Activated naive CD4-positive, alpha-beta T cell treated with anti-CD3 and anti-CD28 coated beads, Interleukin-2, amount 50 U/mL, for 24 hours (primary cell): ENCODE results near the gene ITSN1.
A peak's percentile ranks its signal among the peaks of the same experiment; 100 is the strongest.

Experiments used
- H3K27ac Mint-ChIP-seq: one replicate; pipeline ENCODE4 v1.8.0; 2021; ENCODE audit warnings: mild to moderate bottlenecking, mixed read lengths
- H3K27me3 Mint-ChIP-seq: one replicate; pipeline ENCODE4 v1.8.0; 2021; ENCODE audit warnings: mixed read lengths
- H3K36me3 Mint-ChIP-seq: one replicate; pipeline ENCODE4 v1.8.0; 2021; ENCODE audit warnings: mixed read lengths
- H3K4me1 Mint-ChIP-seq: one replicate; pipeline ENCODE4 v1.8.0; 2021; ENCODE audit warnings: mixed read lengths
- H3K4me3 Mint-ChIP-seq: one replicate; pipeline ENCODE4 v1.8.0; 2021; ENCODE audit warnings: mild to moderate bottlenecking, mixed read lengths
- H3K9me3 Mint-ChIP-seq: one replicate; pipeline ENCODE4 v1.8.0; 2021; ENCODE audit warnings: mixed read lengths

The ITSN1 gene

DNA sequence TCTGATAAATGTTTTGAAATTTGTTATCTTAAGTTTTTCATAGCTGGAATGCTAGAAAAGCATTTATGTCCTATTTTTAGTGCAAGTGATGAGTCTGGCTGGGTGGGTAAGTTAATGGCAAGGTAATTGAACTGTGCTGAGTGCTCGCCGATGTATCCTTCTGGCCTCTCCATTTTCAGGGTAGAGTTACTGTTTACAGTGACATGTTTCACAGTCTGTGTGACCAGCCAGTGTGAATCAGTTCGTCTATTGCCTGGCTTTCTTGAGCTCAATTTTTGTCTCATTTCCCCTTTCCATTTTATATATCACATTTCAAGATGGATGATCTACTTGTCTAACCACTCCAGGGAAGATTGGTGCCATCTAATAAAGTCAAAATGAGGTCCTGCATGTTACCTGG lies 44.1 kb downstream of the ITSN1 start:
- no peaks in the 10 kb centered on the region for H3K4me1 Mint-ChIP-seq
- H3K4me3 Mint-ChIP-seq = no peak overlapping the region
- H3K27ac Mint-ChIP-seq = no peak overlapping the region
- H3K9me3 Mint-ChIP-seq = no peaks in the 10 kb centered on the region
- H3K36me3 Mint-ChIP-seq = no peaks in the 10 kb centered on the region
- H3K27me3 Mint-ChIP-seq = peaks cover 1% of the 10 kb centered on the region

DNA sequence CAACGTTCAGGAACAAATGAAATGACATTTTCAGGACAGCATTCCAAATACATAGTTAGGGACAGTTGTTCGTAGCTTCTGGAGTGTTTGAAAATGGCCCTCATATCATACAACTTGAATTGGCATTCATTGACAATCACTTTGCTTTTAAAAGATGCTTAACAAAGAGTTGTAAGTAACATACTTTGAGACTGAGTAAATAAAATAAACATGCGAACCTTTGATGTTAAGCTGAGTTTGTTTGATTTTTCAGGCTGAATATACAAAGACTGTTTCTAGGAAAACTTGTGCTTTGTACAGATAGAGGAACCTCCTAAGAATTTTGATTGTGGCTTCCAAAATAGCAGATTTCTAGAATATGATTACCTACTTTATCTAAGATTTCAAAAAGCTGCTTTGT lies 45.3 kb downstream of the ITSN1 start:
- Mint-ChIP-seq H3K27ac (no peak overlapping the region), H3K9me3 (no peaks in the 10 kb centered on the region), H3K36me3 (no peaks in the 10 kb centered on the region), H3K4me3 (no peak overlapping the region), H3K4me1 (no peaks in the 10 kb centered on the region), H3K27me3 (peaks cover 1% of the 10 kb centered on the region)

DNA sequence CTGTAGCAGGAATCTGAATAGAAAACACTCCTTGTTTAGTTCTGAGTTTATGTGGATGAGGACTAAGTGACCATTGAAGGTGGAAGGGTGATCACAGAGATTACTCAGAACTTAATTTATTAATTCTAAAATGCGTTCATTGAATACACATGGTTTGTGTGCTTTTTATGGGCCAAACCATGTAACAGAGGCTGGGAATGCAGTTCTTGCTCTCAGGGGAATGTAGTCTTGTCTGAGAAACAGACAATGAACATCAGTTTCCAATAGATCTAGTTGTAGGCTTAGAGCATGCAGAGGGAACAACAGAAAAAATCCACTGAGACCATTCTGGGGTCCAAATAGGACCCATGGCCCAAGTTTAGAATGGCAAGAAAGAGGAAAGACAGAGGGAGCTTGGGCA lies 46.1 kb downstream of the ITSN1 start:
- no peaks in the 10 kb centered on the region for H3K36me3 Mint-ChIP-seq
- peaks cover 1% of the 10 kb centered on the region for H3K27me3 Mint-ChIP-seq
- H3K9me3 Mint-ChIP-seq = no peaks in the 10 kb centered on the region
- no peak overlapping the region for H3K27ac Mint-ChIP-seq
- no peaks in the 10 kb centered on the region for H3K4me1 Mint-ChIP-seq
- H3K4me3 Mint-ChIP-seq = no peak overlapping the region

DNA sequence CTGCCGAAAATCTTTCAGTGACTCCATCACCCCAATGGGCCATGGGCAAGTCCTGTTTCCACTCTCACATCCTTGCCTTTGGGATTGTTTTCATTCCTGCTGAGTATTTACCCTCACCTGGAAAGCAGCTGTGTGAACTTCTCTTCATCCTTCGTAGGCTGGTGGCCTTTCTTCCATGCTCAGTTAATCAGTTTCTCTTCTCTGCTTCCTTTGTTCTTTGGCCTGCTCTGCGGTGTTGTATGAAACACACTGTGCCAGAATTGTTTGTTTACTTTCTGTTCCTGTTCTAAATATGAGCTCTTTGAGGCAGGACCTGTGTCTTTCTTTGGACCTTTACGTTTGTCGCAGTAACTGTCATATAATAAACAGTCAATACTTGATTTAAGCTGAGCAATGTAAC lies 48.6 kb downstream of the ITSN1 start:
- Mint-ChIP-seq H3K9me3 (no peaks in the 10 kb centered on the region), H3K27me3 (no peaks in the 10 kb centered on the region), H3K27ac (no peak overlapping the region), H3K4me1 (no peaks in the 10 kb centered on the region), H3K4me3 (no peak overlapping the region), H3K36me3 (no peaks in the 10 kb centered on the region)

DNA sequence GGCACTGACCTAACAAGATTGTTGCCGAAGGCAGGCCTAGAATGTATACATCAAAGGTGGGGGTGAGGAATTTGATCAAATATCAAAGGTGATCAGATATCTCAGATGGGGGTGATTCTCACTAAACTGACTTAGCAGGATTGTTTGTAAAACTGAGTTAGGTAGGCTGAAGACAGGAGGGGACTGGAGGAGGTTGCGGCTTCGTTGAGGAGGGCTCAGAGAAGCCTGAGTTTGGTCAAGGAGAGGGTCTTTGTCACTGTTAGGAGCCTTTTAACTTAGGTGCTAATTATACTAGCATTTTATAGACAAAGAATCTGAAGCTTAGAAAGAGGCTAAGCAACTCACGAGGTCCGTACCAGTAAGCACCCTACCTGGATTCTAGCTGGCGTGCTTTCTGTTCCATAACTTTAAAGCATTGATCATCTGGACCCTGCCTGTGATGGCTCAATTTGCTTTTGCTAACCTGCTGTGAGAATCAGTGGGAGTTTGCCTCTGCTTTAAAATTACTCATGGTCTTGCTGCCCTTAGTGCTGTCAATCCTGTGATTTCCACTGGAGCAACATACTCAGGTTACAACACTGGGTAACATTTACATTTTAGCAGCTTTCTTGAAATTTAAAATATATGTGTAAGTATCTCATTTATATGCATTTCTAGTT lies 49.8 kb downstream of the ITSN1 start:
- Mint-ChIP-seq H3K4me1 (no peaks in the 10 kb centered on the region), H3K4me3 (no peak overlapping the region), H3K27ac (no peak overlapping the region), H3K36me3 (no peaks in the 10 kb centered on the region), H3K27me3 (no peaks in the 10 kb centered on the region), H3K9me3 (no peaks in the 10 kb centered on the region)

DNA sequence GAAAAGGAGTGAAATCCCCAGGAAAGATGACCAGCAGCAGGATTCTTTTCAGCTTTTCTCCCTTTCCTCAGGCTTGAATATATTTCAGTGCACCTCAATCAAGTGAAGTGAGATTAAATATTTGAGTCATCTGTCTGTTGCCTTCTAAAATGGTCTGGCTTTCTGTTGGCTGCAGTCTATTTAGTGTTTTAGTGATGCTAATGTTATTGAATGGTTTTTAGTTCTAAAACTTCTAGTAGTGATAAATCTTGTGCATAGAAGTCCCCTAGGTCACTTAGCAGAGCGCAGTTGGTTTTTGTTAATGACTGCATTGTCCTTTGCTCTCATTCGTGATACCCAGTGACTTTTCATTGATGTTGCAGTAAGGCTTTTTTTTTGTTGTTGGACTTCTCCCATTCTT lies 53.5 kb downstream of the ITSN1 start:
- Mint-ChIP-seq H3K36me3 (no peaks in the 10 kb centered on the region), H3K27me3 (peaks cover 2% of the 10 kb centered on the region), H3K4me1 (no peaks in the 10 kb centered on the region), H3K4me3 (no peak overlapping the region), H3K27ac (no peak overlapping the region), H3K9me3 (no peaks in the 10 kb centered on the region)

DNA sequence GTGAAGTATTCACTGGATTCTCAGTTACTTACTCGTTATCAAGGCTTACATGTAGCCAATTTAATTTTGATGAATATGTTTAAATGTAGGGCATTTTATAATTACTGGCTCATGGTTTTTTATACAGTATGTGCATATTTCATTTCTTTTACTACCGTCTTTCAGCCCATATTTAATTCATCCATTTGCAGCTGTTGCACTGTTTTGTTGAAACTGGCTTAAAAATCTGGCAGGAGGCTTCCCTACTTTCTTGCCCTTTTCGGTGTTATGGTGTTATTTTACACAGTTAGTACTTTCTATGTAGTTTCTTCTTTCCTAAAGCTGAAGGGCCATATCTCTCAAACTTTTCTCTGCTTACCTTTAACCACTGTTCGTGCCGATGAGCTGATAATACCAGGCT lies 54.2 kb downstream of the ITSN1 start:
- Mint-ChIP-seq H3K9me3 (no peaks in the 10 kb centered on the region), H3K27me3 (peaks cover 2% of the 10 kb centered on the region), H3K4me1 (no peaks in the 10 kb centered on the region), H3K36me3 (no peaks in the 10 kb centered on the region), H3K4me3 (no peak overlapping the region), H3K27ac (no peak overlapping the region)

DNA sequence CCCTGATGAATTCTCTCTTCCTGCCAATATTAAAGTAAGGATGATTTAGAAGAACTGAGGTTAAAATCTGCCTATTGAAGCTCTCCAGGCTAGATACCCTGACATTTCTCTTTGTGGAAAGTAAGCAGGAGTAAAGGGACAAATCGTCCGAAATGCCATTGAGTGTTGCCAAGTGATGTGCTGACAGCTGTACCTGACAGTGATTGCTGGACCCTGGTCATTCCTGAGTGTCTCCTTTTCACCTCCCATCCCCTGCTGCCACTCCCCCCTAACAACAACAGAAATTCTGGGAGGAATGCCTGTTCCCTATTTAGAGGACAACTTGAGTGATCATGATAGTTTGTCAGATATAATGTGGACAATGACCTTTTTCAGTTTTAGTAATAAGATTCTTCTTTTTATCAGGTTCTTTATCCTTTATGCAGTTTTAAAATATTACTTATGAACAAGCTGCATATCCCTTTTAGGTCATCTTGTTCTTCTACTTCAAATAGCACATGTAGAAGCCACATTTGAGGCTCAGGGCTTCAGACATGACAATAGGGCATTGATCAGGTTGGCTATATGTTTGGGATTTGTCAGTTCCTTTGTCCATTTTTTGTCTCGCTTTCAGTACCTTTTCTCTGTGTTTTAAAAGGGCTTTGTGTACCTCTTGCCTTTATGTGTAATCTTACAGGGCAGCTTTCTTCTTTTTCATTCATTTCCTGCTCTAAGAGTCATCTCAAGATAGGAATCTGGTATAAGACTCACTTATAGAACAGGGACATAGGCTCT lies 56.0 kb downstream of the ITSN1 start:
- H3K27ac Mint-ChIP-seq = no peak overlapping the region
- H3K9me3 Mint-ChIP-seq = no peaks in the 10 kb centered on the region
- H3K4me1 Mint-ChIP-seq = no peaks in the 10 kb centered on the region
- peaks cover 2% of the 10 kb centered on the region for H3K27me3 Mint-ChIP-seq
- no peak overlapping the region for H3K4me3 Mint-ChIP-seq
- no peaks in the 10 kb centered on the region for H3K36me3 Mint-ChIP-seq

DNA sequence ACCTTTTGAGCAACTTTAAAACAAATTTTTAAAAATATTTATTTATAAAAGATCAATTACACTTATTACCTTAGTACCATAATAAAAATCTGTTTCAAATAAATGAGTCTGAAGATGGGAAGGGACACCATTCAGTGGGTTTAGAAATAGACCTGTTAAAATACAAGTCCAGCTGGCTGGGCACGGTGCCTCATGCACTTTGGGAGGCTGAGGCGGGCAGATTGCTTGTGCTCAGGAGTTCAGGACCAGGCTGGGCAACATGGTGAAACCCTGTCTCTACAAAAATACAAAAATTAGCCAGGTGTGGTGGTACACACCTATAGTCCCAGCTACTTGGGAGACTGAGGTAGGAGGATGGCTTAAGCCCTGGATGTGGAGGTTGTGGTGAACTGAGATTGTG lies 57.0 kb downstream of the ITSN1 start:
- no peak overlapping the region for H3K27ac Mint-ChIP-seq
- peaks cover 2% of the 10 kb centered on the region for H3K27me3 Mint-ChIP-seq
- no peak overlapping the region for H3K4me3 Mint-ChIP-seq
- no peaks in the 10 kb centered on the region for H3K36me3 Mint-ChIP-seq
- no peaks in the 10 kb centered on the region for H3K9me3 Mint-ChIP-seq
- peaks cover 6% of the 10 kb centered on the region for H3K4me1 Mint-ChIP-seq

DNA sequence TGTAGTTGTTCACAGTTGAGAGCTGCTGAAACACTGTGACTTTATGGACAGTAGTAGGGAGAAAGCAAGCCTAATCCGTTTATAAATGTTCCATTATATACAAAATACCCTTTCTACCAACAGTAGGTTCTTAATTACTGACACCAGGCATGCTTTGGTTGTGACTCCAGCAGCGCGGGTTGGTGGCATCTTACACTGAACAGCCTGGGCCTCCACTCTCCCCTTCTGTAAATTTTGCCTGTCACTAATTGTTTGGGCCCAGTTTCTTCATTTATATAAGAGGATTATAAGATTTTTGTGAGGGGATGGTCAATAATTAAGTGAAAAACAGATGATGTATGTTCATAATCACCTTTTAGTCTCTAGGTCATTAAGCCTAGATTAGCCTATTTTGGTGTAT lies 58.2 kb downstream of the ITSN1 start:
- Mint-ChIP-seq H3K27ac (no peak overlapping the region), H3K27me3 (peaks cover 2% of the 10 kb centered on the region), H3K36me3 (no peaks in the 10 kb centered on the region), H3K4me1 (peaks cover 8% of the 10 kb centered on the region), H3K9me3 (no peaks in the 10 kb centered on the region), H3K4me3 (no peak overlapping the region)

DNA sequence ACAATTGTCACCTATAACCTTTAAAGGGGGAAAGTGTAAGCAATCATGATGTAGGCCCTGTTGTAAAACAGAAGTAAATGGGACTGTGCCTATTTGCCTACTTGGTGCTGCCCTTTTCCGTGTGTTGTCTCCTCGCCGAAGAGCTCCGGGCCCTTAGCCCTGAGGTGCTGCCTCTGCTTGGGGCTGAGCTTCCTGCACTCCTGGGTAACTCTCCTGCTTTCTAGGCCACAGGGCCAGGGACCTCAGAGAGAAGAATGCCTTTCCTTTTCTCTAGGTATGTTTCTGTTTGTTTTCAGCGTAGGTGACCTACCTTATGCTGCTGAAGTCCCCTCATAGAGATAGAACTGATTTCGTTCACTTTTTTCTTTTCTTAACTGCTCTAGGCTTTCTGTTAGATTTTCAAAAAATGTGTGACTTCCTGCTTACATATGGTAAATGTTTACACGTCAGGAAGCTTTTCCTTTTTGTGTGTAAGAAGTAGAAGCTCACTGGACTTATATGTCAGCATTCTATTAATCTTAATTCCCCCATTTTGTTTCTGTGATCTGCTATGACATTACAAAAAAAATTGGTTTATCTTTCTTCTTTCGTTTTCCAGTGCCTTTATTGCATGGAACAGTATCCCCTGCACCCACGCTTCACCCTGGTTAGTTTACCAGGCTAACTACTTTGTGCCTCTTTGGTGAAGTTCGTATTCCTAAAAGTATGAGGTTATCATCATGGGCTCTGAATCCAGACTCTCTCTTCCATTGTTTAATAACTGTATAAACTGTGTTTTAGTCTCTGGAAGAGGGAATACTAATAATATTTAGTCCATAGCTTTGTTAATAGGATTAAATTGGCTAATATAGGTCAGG lies 61.7 kb downstream of the ITSN1 start:
- Mint-ChIP-seq H3K4me3 (peak overlapping the region; percentile 59), H3K27ac (peak overlapping the region; percentile 55), H3K36me3 (peaks cover 2% of the 10 kb centered on the region), H3K4me1 (peaks cover 8% of the 10 kb centered on the region), H3K27me3 (no peaks in the 10 kb centered on the region), H3K9me3 (peaks cover 4% of the 10 kb centered on the region)

DNA sequence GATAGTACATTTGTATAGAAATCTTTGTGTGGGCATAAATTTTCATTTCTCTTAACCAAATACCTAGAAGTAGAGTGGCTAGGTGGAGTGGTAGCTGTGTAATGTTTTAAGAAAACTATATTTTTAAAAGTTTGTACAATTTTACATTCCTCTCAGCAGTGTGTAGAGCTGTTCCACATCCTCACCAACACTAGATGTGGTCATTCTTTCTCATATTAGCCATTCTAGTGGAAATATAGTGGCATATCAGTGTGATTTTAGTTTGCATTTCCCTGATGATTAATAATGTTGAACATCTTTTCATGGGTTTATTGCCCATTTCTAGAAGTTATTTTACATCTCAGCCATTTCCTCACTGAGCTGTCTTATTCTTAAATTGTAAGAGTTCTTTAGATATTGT lies 65.5 kb downstream of the ITSN1 start:
- no peak overlapping the region for H3K4me3 Mint-ChIP-seq
- no peak overlapping the region for H3K27ac Mint-ChIP-seq
- peaks cover 8% of the 10 kb centered on the region for H3K4me1 Mint-ChIP-seq
- no peaks in the 10 kb centered on the region for H3K27me3 Mint-ChIP-seq
- H3K36me3 Mint-ChIP-seq = peaks cover 5% of the 10 kb centered on the region
- H3K9me3 Mint-ChIP-seq = peaks cover 6% of the 10 kb centered on the region

DNA sequence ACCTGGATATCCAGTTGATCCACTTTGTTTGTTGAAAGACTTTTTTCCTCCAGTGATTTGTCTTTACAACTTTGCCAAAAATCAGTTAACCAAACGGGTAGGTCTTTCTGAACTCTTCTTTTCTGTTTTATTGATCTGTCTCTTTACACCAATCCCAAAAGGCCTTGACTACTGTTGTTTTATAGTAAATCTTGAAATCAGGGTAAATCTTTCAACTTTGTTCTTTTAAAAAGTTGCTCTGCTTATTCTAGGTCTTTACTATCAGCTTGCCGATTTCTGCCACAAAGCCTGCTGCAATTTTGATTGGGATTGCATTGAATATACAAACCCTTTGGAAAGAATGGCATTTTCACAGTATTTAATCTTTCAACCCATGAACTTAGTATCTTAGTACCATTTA lies 66.6 kb downstream of the ITSN1 start:
- Mint-ChIP-seq H3K27ac (no peak overlapping the region), H3K4me1 (peaks cover 6% of the 10 kb centered on the region), H3K36me3 (peaks cover 5% of the 10 kb centered on the region), H3K9me3 (peaks cover 6% of the 10 kb centered on the region), H3K27me3 (no peaks in the 10 kb centered on the region), H3K4me3 (no peak overlapping the region)

DNA sequence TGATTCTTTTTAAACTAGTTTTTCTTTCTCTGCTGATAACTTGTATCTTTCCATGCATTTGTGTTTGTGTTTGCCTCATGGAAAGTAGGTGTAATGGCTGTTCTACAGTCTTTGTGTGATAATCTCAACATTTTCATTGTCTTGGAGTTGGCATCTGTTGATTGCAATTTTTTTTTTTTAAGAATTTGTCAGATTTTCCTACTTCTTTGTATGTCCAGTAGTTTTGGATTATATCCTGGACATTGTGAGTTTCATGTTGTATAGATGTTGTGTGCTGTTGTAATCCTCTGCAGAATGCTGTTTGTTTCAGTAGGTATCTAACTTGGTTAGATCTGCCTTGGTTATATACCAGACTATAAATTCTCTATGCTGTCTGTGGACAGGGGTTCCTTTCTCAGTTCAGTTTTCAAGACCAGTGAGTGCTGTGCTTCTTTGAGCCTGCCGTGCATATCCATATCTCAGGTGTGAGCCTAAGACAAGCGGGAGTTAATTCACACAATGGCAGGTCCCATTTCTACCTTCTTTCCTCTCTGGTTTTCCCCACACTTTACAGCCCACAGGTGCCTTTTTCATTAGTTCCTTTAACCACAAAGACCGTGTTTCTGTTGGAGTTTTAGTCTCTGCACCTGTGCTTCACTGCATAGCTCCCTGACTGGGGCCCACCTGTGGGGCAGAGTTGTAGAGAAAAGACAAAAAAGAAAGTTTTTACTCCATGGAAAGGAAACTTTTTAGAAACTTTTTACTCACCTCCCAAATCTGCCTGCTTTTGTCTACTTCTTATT lies 69.9 kb downstream of the ITSN1 start:
- peaks cover 6% of the 10 kb centered on the region for H3K9me3 Mint-ChIP-seq
- no peak overlapping the region for H3K27ac Mint-ChIP-seq
- H3K27me3 Mint-ChIP-seq = no peaks in the 10 kb centered on the region
- H3K4me1 Mint-ChIP-seq = no peaks in the 10 kb centered on the region
- H3K4me3 Mint-ChIP-seq = no peak overlapping the region
- H3K36me3 Mint-ChIP-seq = peaks cover 5% of the 10 kb centered on the region

DNA sequence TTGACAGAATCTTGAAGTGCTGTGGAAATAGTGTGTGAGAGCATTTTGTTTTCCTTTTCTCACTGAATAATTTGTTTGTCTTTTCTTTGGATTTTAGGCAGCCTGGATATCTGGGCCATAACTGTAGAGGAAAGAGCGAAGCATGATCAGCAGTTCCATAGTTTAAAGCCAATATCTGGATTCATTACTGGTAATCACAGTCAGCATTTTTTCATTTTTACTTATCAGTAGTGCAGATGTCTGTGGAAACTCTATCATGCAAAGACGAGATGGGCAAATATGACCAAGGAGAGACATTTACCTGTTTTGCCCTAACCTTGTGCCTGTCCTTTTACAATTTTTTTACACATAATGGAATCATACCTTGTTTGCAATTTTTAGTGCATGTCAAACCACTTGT lies 78.8 kb downstream of the ITSN1 start:
- Mint-ChIP-seq H3K27ac (no peak overlapping the region), H3K4me3 (no peak overlapping the region), H3K4me1 (no peaks in the 10 kb centered on the region), H3K27me3 (no peaks in the 10 kb centered on the region), H3K9me3 (no peaks in the 10 kb centered on the region), H3K36me3 (no peaks in the 10 kb centered on the region)
